NCI-H2081 (cell line): Measurements from ENCODE around the gene TOX2.

ENCODE experiments used
- DNase-seq, 2 experiments: peaks; one replicate each; lab custom pipeline; 2025; lab: John Stamatoyannopoulos, UW

The TOX2 gene

GRCh38 chr20:44001667-44002596 lies 87.3 kb downstream of the TOX2 start:
- no peak for DNase-seq

- DNase-seq: no peak
Measured at GRCh38 chr20:44002861-44003260, 88.2 kb downstream of the TOX2 start.

- DNase-seq: no peak
Measured at GRCh38 chr20:44003609-44004008, 89.0 kb downstream of the TOX2 start.

GRCh38 chr20:44004306-44004915 lies 89.8 kb downstream of the TOX2 start:
- no peak for DNase-seq

- no peak for DNase-seq
Measured at GRCh38 chr20:44005661-44006060, 91.0 kb downstream of the TOX2 start.

GRCh38 chr20:44006126-44006525 lies 91.5 kb downstream of the TOX2 start:
- DNase-seq: no peak

- no peak for DNase-seq
Measured at GRCh38 chr20:44006578-44006977, 91.9 kb downstream of the TOX2 start.

GRCh38 chr20:44008806-44009678 lies 94.4 kb downstream of the TOX2 start:
- no peak for DNase-seq

- DNase-seq: no peak
Measured at GRCh38 chr20:44009679-44009992, 95.0 kb downstream of the TOX2 start.

- DNase-seq: no peak
Measured at GRCh38 chr20:44010162-44010704, 95.6 kb downstream of the TOX2 start.

GRCh38 chr20:44011251-44011940 lies 96.7 kb downstream of the TOX2 start:
- no peak for DNase-seq

- no peak for DNase-seq
Measured at GRCh38 chr20:44012466-44013226, 98.0 kb downstream of the TOX2 start.

- DNase-seq: no peak
Measured at GRCh38 chr20:44014807-44015732, 100.4 kb downstream of the TOX2 start.

GRCh38 chr20:44015733-44016103 lies 101.1 kb downstream of the TOX2 start:
- DNase-seq: no peak

- DNase-seq: no peak
Measured at GRCh38 chr20:44016525-44016924, 101.9 kb downstream of the TOX2 start.

- no peak for DNase-seq
Measured at GRCh38 chr20:44017211-44017610, 102.6 kb downstream of the TOX2 start.

GRCh38 chr20:44017905-44018258 lies 103.2 kb downstream of the TOX2 start:
- DNase-seq: no peak

- DNase-seq: peak; percentile 84 to 94
Measured at GRCh38 chr20:44018259-44018941, 103.7 kb downstream of the TOX2 start.

- no peak for DNase-seq
Measured at GRCh38 chr20:44018942-44019637, 104.4 kb downstream of the TOX2 start.
